AG10803 (cell line): ENCODE data around the gene THSD4.

Source experiments
- DNase-seq: peaks from one replicate; pipeline ENCODE4 v3.0.0; 2010; ENCODE audit warnings: low read depth
- H3K4me3 ChIP-seq: 2 replicates; pipeline ENCODE4 v1.5.1; 2011; ENCODE audit warnings: mild to moderate bottlenecking, low read length, control low read depth
- TF ChIP-seq, protein P1 (sequence below): conservative IDR thresholded peaks from 2 replicates; pipeline ENCODE4 v1.5.1; 2011; ENCODE audit warnings: mild to moderate bottlenecking, low read length, control low read depth, inconsistent platforms

The THSD4 gene

DNA sequence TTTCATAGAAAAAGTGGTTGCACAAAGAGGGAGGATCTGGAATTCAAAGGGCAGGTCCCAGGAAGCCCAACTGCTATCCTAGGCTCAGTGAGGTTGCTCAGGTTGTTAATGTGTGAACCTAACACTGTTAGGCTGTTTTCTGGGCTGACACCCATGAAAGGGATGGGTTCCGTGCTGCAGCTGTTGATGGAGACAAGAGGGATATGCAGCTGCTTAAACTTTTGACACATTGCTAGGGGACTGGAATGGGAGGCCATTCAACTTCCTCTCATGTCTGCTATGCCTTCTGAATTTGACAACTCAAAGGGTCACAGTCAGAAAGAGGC lies 497.1 kb downstream of the THSD4 start:
- TF ChIP-seq, protein P1, sequence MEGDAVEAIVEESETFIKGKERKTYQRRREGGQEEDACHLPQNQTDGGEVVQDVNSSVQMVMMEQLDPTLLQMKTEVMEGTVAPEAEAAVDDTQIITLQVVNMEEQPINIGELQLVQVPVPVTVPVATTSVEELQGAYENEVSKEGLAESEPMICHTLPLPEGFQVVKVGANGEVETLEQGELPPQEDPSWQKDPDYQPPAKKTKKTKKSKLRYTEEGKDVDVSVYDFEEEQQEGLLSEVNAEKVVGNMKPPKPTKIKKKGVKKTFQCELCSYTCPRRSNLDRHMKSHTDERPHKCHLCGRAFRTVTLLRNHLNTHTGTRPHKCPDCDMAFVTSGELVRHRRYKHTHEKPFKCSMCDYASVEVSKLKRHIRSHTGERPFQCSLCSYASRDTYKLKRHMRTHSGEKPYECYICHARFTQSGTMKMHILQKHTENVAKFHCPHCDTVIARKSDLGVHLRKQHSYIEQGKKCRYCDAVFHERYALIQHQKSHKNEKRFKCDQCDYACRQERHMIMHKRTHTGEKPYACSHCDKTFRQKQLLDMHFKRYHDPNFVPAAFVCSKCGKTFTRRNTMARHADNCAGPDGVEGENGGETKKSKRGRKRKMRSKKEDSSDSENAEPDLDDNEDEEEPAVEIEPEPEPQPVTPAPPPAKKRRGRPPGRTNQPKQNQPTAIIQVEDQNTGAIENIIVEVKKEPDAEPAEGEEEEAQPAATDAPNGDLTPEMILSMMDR = no peak
- no peak overlapping the region for H3K4me3 ChIP-seq
- DNase-seq = no peak

- no peak overlapping the region for H3K4me3 ChIP-seq
- no peak for DNase-seq
Observed at GRCh38 chr15:71612869-71613268, 497.6 kb downstream of the THSD4 start.

GRCh38 chr15:71623111-71623510 lies 507.8 kb downstream of the THSD4 start:
- TF ChIP-seq, protein P1 = no peak
- H3K4me3 ChIP-seq = no peak overlapping the region
- DNase-seq = no peak

More at GRCh38 chr15:71612869-71613268, 497.6 kb downstream of the THSD4 start:
- TF ChIP-seq, protein P1 = no peak

- no peak for DNase-seq
- H3K4me3 ChIP-seq = no peak overlapping the region
- TF ChIP-seq, protein P1 = no peak
Observed at GRCh38 chr15:71626596-71627088, 511.4 kb downstream of the THSD4 start.

DNA sequence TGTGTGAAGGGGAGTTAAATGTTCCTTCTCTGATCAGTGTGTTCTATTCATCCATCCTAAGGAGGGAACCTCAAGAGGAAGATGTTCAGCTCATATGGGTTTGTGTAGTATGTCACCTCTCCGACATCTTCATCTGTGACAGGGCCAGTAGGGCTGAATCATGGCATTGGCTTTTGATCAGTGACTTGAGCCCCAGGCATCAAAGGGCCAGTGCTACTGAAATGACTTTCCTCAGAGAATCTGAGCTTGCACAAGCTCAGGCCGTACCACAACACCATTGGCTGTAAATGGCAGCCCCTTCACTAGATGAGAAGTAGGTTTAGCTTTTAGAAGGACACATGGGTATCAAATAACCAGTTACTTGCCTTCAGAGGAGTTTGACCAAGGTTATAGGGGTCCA lies 511.9 kb downstream of the THSD4 start:
- TF ChIP-seq, protein P1 = no peak
- H3K4me3 ChIP-seq = no peak overlapping the region
- DNase-seq = no peak

DNA sequence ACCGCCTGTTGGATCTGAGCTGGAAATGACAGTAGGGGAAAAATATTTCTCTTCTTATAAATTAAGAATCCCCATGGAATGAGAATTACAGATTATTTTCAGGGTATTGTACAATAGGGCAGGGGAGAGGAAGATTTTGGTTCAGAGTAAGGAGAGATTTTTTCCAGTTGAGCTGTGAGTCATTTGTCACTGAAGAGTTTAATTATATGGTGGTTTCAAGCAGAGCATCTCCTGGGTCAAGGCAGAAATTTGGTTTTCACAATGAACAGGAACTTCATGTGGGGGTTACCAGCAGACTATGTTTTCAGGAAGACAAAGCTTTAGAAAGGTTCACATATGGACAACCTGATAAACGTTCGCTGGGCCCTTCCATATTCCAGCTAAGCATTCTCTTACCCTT lies 512.3 kb downstream of the THSD4 start:
- TF ChIP-seq, protein P1 = no peak
- H3K4me3 ChIP-seq = no peak overlapping the region
- peak; percentile 9 for DNase-seq

DNA sequence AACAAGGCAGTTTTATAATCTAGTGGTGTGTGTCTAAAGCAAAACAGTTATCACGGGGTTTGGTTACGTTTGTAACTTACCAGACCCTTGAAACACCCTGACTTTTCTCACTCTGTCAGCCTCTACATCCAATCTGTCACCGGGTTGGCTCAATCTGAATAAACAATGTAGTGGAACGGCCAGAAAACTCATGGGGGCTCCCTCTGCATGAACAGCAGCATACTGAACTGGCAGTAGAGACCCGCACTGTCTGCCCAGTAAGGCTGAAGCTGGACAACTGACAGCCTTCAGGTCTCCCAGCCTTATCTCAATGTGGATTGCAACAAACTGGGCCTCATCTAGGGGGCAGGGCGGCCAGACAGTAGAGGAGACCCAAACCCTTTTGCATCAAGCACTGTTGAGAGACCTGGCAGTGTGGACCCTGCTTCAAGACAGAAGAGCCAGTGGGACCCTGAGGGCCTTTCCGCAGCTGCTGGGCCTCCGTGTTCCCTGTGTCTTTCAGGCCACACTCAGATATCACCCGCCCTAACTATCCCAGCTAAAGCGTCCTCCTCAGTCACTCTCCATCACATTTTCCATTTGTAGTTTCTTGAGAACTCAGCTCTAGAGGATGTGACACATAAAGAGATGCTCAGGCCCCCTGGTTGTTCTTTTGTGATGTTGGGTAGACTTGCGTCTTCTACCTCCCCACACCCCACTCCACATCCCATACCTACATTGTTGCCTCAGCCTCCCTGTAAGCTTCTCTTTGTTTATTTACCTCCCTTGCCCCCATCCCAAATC lies 513.9 kb downstream of the THSD4 start:
- TF ChIP-seq, protein P1 = no peak
- DNase-seq = no peak
- no peak overlapping the region for H3K4me3 ChIP-seq
